Peyer's patch (tissue), 4 donors: ENCODE measurements around the gene H6PD.
A peak's percentile ranks its signal among the peaks of the same experiment; 100 is the strongest.

Experiments
- POLR2A ChIP-seq, 2 donors: fragments of 450-650 bp; IDR thresholded peaks; one replicate each; pipeline ENCODE4 v1.5.1; 2017; ENCODE audit warnings: antibody characterized with exemption in 2 of 2, mild to moderate bottlenecking in 2 of 2, moderate library complexity in 2 of 2
- TF ChIP-seq, protein P1 (sequence below), 6 experiments: fragments of 450-650 bp in 4 of 6; fragments of 200-600 bp in 2 of 6; sonication (generic) in 1 of 6; IDR thresholded peaks; one replicate each; pipeline ENCODE4 v1.5.1; 2017 to 2019; ENCODE audit warnings: antibody characterized with exemption in 6 of 6, mild to moderate bottlenecking in 3 of 6, moderate library complexity in 1 of 6

DNA sequence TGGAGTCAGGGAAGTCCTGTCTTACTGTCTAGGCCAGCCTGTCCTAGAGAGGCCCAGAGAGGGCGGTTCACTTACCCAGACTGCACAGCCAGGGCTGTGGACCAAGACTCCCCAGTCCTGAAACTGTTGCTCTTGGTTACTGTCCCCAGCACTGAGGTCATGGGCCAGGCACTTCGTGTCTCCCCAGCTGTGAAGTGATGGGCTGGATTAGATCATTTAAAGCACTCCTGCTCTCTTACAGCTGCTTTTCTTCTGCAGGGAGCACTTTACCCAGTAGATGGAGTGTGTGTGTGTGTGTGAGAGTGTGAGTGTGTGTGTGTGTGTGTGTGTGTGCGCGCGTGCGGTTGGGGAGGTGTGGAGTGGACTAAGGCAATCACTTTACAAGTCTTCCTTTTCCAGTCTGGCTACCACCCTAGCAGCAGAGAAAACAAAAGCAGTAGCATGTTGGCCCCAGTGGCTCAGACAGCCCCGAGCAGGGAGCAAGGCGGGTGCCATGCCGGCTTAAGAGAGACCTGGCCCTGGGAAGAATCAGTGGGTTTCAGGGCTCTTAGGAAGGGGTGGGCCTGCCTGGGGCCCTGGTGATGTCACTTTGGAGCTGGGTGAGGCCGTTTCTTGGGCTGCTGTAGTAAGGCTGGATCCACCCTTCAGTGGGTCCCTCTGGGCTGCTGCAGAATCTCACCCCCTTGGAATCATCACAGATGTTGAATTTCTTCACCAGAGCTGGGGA, 60.5 kb downstream of the H6PD start:
- TF ChIP-seq, protein P1, sequence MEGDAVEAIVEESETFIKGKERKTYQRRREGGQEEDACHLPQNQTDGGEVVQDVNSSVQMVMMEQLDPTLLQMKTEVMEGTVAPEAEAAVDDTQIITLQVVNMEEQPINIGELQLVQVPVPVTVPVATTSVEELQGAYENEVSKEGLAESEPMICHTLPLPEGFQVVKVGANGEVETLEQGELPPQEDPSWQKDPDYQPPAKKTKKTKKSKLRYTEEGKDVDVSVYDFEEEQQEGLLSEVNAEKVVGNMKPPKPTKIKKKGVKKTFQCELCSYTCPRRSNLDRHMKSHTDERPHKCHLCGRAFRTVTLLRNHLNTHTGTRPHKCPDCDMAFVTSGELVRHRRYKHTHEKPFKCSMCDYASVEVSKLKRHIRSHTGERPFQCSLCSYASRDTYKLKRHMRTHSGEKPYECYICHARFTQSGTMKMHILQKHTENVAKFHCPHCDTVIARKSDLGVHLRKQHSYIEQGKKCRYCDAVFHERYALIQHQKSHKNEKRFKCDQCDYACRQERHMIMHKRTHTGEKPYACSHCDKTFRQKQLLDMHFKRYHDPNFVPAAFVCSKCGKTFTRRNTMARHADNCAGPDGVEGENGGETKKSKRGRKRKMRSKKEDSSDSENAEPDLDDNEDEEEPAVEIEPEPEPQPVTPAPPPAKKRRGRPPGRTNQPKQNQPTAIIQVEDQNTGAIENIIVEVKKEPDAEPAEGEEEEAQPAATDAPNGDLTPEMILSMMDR (IDR thresholded peaks at IDR 0.05) = peak in 3 of 6 experiments; percentile 21 to 50 (median 45)
- TF ChIP-seq POLR2A (IDR thresholded peaks at IDR 0.05) = peak in 1 of 2 donors; percentile 14
